ENCODE measurements around the gene SRCIN1. TPM values are rescaled to one million over a fixed set of nuclear protein-coding genes. Genes with fewer than 3 reads are reported as not detected.

SRCIN1 gene
- total and polyA plus RNA-seq, 2 donors (not counting 1 experiment from before 2014, with no cell fraction given) = 0.44 to 1.1 TPM

DNA sequence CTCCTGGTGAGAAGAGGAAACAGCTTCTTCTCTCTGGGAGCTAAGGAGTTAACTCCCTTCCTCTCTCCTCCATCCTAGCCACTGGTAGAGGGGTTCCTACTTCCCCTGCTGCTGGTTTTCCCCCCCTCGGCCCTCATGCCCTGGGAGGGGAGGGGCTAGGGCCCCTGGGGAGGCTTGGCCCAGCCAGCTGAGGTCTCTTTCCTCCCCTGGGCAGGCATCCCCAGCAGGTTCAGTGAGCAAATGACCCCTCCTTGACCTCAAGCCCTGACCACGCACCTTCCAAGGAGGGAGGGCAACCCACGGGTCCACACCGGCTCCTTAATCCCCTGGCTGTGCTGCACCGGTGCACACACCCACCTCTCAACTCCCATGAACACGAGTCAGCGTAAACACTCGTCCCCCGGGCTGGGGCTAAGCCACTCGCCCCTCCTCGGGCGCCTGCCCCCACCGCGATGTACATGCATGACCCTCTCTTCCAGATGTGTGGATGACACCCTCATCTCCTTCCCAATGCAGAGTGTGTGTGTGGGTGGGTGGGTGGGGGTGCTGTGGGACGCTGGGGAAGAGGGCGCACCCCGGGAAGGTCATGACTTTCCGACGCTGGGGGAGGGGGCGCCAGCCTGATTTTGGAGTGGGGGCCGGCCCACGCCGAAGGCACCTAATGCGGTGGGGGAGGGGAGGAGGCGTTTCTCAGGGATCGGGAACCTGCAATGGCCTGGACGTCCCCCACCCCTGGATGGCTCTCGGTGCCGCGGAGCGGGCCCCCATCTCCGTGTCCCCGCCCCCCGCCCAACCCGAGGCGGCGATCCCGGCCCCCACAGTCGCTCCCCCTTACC is 33.7 kb downstream of the SRCIN1 start:
- TF ChIP-seq EZH2 (IDR thresholded peaks at IDR 0.05; ENCODE audit: borderline replicate concordance, insufficient read depth, low read depth, low read length, poor library complexity, severe bottlenecking) = peak; percentile 26
- TF ChIP-seq, protein P1, sequence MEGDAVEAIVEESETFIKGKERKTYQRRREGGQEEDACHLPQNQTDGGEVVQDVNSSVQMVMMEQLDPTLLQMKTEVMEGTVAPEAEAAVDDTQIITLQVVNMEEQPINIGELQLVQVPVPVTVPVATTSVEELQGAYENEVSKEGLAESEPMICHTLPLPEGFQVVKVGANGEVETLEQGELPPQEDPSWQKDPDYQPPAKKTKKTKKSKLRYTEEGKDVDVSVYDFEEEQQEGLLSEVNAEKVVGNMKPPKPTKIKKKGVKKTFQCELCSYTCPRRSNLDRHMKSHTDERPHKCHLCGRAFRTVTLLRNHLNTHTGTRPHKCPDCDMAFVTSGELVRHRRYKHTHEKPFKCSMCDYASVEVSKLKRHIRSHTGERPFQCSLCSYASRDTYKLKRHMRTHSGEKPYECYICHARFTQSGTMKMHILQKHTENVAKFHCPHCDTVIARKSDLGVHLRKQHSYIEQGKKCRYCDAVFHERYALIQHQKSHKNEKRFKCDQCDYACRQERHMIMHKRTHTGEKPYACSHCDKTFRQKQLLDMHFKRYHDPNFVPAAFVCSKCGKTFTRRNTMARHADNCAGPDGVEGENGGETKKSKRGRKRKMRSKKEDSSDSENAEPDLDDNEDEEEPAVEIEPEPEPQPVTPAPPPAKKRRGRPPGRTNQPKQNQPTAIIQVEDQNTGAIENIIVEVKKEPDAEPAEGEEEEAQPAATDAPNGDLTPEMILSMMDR (IDR thresholded peaks at IDR 0.05) = no peak
- peak overlapping the region in 2 of 5 experiments; percentile 31 to 39 for H3K4me3 ChIP-seq (ENCODE audit: control extremely low read depth in 1 of 5, extremely low read depth in 1 of 5, insufficient read depth in 1 of 5, low read depth in 2 of 5, low read length in 4 of 5)
- 2% methylated on average over 23 of the region's 39 CpGs for WGBS (ENCODE audit: insufficient coverage)
- peaks cover 16 to 25% of the 10 kb centered on the region in 2 donors for H3K4me1 ChIP-seq (ENCODE audit: control insufficient read depth in 2 of 2, insufficient read depth in 2 of 2, low read length in 2 of 2)
- DNase-seq (peak; percentile 51), ATAC-seq (ENCODE audit: low read depth) (peak; percentile 58)
- peaks cover 19% of the 10 kb centered on the region for H3K4me1 Mint-ChIP-seq
- H4K20me1 ChIP-seq (ENCODE audit: control insufficient read depth, insufficient read depth, low read length, poor library complexity, severe bottlenecking) = no peaks in the 10 kb centered on the region
- POLR2A ChIA-PET = interaction anchor here (1.0 kb wide), 1 partner anchor 12 kb away, joined by 3 read pairs; no protein-coding TSS in a partner anchor
- no peak overlapping the region for H3K9ac ChIP-seq (ENCODE audit: low read length)
- no peaks in the 10 kb centered on the region for H3K79me2 ChIP-seq (ENCODE audit: control insufficient read depth, insufficient read depth, low read length)
- H3K27me3 Mint-ChIP-seq = peaks cover 88% of the 10 kb centered on the region
- H3K4me2 ChIP-seq (replicated peaks; ENCODE audit: low read depth, low read length, poor library complexity, severe bottlenecking) = peak overlapping the region; percentile 76
- intact Hi-C loops (cut with micrococcal nuclease) = no loop called here
- H3K36me3 ChIP-seq (replicated peaks in 1 of 2; ENCODE audit: control extremely low read depth in 1 of 2, control insufficient read depth in 1 of 2, extremely low read depth in 1 of 2, insufficient read depth in 2 of 2, low read length in 1 of 2) = no peaks in the 10 kb centered on the region
- peaks cover 0 to 87% (median 60%) of the 10 kb centered on the region in 4 experiments for H3K27me3 ChIP-seq (replicated peaks in 1 of 4; ENCODE audit: control extremely low read depth in 1 of 4, control insufficient read depth in 3 of 4, insufficient read depth in 4 of 4, low read length in 3 of 4)
- H3K4me3 Mint-ChIP-seq = peak overlapping the region; percentile 77
- H3K27ac Mint-ChIP-seq = no peak overlapping the region
- no peak overlapping the region for H3K27ac ChIP-seq (ENCODE audit: low read length in 2 of 2)
- peaks cover 0 to 16% (median 0%) of the 10 kb centered on the region in 3 donors for H3K9me3 ChIP-seq (ENCODE audit: control extremely low read depth in 1 of 3, control insufficient read depth in 2 of 3, insufficient read depth in 1 of 3, low read length in 2 of 3)
- CTCF ChIA-PET = interaction anchor here (0.6 kb wide), 1 partner anchor 128 kb away, joined by 3 read pairs; no protein-coding TSS in a partner anchor
- no peaks in the 10 kb centered on the region for H3K9me3 Mint-ChIP-seq (ENCODE audit: insufficient read depth)
- peak overlapping the region; percentile 5 for H2AFZ ChIP-seq (ENCODE audit: insufficient read depth, low read depth, low read length, poor library complexity, severe bottlenecking)

Measured in B cell (primary cell).